Activated CD8-positive, alpha-beta memory T cell treated with anti-CD3 and anti-CD28 coated beads, Interleukin-2, amount 50 U/mL, for 4 hours (primary cell): Measurements from ENCODE around the gene MSMO1.
"Not testable (repeated sequence)": the region's sequence is repeated elsewhere in the genome, so short reads cannot be mapped to it uniquely, and the experiment has no call there.

Experiments used
- DNase-seq: peaks from one replicate; pipeline ENCODE4 v3.0.0-alpha.2; 2020

The MSMO1 gene

DNA sequence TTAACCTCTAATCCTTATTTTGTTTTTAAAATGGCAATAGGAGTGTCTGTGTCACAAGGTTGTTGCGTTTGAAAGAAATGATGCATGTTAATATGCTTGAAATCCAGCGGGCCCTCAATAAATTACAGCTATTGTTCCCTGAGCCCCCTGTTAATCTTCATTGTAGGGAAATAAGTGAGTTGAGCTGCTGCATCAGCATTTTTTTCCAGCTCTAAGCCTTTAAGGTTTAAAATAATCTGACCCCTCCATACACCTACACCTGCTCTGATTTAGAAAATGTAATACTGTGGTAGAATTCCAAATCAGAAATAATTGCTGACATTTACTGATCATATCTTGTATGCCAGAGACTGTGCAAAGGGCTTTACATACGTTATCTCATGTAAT lies 2.6 kb upstream of the MSMO1 start:
- DNase-seq, result no peak

DNA sequence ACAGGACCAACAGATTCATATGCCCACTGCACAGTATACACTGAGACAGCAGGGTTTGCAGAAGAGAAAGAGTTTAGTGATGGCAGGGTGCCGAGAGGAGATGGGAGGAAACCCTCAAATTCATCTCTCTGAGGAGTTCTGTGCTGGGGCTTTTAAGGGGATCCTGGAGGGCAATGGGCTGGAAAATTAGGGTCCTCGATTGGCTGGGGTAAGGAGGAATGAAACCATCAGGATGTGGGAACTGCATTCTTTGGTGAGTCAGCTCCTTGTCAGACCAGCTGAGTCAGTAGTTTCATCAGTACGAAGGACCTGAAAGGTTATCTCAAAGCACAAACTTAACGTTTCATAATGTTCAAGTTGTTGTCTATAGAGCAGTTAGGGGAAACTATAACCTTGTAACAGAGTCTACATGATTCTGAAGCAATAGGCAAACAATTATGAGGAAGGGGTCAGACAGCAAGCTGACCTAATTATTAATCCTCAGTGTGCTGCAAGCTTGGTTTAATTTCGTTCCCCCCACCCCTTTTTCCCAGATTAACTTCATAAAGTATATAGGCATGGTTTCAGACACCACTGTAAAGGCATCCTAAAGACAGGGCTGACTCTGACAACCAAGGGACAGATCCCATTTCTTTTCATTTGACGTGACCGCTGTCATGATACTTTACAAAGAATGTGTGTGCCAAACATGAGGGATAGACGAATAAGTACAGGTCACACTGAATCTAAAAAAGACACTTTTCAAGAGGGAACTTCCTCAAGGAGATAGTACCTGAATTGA lies 1.5 kb upstream of the MSMO1 start:
- DNase-seq, result no peak

DNA sequence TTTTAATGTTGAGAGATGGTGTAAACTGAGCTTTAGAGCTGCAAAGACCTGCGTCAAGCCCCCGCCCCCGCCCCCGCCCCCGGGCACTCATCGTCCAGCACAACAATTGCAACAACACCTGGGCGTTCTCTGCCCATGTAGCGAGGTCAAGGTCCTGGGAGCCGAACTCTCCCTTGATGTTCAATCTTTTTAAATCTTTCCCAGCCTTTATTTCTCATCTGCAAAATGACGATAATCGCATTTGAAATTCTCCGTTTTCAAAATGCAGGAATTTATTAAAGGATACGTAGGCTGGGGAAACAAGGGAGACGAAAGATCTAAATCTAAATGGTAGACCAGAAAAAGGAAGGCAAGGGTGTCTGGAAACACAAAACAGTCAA lies 648 bp upstream of the MSMO1 start:
- DNase-seq, result no peak

DNA sequence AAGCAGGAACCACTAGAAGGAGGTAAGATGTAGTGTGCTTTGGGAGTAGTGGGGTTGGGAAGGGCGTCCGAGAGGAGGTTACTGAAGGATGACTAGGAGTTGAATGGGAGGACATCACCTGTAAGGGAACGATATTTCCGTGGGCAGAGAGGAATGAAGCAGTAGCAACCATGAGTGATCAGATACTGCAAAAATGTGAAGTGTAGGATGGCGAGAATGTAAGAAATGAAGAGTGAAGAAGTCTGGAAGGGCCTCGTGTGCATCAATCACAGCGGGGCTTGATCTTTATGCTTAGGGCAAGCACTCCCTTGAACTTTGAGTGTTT lies 594 bp downstream of the MSMO1 start:
- no peak for DNase-seq

DNA sequence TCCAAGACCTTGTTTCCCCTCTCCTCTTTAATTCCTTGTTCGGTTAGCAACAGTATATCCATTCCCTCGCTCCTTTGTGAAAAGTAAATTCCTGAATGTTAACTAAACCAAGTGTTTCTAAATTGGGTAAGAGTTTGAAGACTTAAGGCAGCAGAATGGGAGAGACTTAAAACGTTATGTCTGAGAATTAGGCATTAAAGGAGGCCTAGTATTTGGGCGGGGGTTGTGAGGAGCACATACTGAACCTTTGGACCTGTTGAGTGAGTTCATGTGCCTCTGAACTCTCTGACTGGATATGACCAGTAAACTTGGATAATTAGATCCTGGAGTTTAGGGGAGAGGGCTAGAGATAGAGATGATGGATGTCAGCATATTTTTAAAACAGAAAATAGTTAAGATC lies 1.2 kb downstream of the MSMO1 start:
- DNase-seq, result no peak

DNA sequence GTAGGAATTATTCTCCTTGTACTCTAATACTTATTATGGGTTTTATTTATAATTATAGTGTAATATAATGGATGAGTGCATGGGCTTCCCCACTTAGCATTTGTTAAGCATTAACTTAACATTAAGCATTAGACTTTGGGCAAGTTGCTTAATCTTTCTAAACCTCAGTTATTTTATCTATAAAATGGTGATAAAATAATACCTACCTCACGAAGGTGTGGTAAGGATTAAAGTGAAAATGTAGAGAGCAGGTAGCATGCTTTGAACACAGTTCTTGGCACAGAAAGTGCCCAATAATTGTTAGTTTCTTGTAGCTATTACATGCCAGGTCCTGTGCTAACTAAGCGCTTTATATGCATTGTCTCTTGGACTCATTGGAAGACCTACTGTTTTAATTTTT lies 2.6 kb downstream of the MSMO1 start:
- no peak for DNase-seq

DNA sequence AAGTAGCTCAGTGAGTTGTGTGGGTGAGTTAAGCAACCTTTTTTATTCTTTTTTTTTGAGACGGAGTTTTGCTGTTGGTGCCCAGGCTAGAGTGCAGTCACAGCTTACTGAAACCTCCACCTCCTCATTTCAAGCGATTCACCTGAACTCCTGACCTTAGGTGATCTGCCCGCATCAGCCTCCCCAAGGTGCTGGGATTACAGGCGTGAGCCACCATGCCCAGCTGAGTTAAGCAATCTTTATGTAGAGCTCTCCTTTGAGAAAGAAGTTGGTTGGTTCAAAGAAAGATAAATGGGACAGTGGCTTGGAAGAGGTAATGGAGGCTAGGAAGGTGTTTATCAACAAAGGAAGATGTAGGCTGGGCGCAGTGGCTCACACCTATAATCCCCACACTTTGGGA lies 3.2 kb downstream of the MSMO1 start:
- DNase-seq, result no peak

DNA sequence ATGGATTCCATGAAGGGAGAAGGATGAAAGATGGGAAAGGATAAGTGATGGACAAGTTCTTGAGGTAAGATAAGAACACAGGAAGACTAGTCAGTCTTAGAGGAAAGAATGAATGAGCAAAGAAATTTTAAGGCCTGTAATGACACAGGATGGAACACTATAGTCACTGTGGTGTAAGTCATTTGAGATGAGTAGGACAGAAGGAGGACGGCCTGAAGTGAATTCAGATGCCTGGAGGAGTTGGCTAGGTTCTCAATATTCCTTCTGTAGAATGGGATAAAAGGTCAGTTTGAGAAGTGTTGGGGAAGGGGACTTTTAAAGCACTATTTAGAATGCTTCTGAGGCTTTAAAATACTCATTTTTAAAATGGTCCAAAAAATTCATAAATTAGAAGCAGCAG lies 3.9 kb downstream of the MSMO1 start:
- DNase-seq, result no peak

DNA sequence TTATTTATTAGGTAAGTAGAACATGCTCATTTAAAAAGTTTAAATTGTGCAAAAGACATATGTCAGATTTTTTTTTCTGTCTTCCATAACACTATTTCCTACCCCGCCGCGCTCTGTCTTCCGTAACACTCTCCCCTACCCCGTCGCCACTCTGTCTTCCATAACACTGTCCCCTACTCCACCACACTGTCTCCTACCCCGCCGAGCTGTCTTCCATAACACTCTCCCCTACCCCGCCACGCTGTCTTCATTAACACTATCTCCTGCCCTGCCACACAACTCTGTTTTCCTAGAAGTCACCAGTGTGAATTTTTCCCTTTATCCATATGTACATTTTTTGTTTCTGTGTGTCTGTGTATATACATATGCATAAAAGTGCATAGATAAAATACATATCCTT lies 4.4 kb downstream of the MSMO1 start:
- no peak for DNase-seq

DNA sequence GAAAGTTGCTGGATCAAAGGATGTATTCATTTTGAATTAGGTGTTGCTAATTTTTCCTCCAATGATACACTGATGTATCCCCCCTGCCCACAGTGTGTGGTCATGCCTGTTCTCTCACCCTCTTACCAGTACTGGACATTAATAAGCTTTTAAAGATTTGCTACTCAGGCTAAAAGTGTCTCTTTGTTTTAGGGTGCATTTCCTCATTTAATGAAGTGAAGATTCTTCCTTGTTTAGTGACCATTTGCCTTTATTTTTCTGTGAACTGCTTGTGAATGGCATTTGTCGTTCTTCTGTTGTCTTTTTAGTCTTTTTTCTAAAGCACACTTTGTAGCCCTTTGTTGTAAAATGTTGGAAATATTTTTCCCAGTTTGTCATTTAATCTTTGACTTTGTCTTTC lies 5.0 kb downstream of the MSMO1 start:
- no peak for DNase-seq

DNA sequence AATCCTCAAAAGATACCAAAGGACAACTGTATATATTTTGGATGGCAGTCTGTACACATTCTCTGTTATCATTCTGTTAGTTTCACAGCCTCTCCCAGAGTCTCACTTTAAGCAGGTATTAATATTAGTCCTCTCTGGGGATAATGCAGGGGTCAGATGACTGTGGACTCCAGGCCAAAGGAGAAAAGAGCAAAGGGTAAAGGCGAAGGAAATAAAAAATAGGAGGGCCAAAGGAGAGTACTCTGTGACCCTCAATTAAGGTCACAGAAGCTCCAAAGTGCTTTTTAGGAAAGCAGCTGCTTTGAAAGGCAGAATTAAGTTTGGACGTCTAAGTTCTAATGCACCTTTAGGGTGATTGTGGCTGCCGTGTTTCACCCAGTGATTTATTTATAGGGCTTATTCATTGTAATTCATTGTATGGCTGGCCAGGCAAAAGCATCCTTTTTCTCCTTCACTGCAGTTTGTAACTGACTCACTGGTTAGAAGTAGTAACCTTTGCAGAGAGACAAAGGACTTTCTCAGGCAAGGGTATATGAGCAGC lies 7.8 kb downstream of the MSMO1 start:
- no peak for DNase-seq

DNA sequence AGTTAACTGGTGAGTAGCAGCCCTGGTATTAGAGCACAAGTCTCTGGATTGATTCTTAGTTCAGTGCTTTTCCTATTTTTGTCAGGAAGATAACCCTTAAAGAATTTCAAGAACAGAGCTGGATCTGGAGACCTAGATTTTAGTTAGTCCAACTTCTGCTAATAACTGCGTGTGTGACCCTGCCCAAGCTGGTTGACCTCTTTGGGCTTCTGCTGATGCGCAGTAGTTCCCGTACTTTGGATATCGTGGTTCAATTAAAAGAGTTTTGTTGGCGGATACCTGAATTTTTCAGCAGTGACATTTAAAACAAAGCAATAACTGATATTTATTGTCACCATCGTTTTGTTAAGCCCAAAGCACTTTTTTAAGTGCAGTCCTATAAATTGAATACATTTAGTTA lies 9.3 kb downstream of the MSMO1 start:
- DNase-seq, result no peak

DNA sequence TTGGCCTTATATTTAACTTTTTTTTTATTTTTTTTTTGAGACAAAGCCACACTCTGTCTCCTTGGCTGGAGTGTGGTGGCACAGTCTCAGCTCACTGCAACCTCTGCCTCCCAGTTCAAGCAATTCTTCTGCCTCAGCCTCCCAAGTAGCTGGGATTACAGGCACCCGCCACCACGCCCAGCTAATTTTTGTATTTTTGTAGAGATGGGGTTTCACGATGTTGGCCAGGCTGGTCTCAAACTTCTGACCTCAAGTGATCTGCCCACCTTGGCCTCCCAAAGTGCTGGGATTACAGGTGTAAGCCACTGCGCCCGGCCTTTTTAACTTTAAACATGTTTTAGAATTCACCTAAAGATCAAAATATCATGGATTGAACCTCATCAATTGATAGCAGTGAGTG lies 14.9 kb downstream of the MSMO1 start:
- not testable (repeated sequence) for DNase-seq

DNA sequence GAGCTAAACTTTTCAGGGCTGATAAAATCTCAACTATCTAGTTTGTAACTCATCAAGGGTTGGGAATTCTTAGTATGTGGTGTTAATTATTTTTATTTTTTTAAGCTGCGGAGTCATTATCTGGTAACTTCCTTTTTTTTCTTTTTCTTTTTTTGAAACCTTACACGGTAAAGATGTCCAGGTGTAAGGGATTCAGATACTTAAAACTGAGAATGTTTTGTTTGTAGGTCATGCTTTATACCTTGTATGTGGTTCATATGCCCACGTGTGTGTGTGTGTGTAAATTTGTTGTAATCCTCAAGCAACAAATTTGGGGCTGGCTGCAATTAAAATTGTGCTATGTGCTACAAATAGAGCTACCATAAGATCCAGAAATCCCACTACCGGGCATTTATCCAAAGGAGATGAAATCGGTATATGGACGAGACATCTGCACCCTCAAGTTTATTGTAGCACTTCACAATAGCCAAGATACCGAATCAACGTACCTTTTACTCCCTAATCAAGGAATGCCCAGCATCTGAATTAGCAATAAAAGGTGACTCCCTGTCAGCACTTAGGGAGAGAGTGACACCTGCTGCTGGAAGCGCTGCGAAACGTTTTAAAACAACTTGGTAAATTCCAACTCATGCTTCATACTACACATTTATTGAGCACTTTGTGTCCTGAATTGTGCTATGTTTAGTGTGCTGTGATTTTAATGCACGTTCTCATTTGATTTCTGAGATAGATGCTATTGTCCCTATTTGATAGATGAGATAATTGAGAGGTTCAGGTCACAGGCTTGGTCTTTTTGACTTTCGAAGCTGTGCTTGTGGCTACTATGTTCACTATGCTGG lies 16.1 kb downstream of the MSMO1 start:
- DNase-seq, result no peak

DNA sequence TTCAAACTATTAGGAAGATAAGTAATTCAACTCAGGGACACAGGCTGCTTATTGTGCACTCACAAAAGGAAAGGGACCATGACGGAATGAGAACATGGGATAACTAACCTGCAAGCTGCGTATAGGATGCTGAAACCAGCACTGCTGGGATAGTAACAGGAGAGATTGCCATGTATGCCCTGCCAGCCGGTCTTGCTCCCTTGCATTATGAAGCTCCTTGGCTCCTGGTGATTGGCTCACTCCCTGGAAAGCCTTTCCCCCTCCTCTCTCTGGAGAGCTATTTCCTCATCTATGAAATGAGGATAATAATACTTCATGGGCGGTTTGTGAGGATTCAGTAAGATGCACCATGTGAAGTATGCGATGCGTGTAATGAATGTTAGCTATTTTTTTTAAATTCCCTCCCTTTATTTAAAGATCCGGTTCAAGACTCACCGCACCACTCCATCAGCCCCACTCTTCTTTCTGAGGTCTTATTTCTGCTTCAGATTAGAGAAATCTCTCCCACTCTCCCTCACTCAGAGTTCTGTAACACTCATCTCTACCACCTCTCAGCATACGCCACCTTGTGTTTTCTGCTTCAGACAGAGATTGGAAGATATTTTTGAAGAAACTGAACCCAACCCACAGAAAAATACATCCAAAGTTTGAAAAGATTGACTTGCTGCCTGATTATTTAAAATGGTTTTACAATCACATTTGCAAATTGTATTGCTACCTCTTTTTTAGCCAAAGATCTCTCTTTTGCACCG lies 18.4 kb downstream of the MSMO1 start:
- DNase-seq, result no peak

DNA sequence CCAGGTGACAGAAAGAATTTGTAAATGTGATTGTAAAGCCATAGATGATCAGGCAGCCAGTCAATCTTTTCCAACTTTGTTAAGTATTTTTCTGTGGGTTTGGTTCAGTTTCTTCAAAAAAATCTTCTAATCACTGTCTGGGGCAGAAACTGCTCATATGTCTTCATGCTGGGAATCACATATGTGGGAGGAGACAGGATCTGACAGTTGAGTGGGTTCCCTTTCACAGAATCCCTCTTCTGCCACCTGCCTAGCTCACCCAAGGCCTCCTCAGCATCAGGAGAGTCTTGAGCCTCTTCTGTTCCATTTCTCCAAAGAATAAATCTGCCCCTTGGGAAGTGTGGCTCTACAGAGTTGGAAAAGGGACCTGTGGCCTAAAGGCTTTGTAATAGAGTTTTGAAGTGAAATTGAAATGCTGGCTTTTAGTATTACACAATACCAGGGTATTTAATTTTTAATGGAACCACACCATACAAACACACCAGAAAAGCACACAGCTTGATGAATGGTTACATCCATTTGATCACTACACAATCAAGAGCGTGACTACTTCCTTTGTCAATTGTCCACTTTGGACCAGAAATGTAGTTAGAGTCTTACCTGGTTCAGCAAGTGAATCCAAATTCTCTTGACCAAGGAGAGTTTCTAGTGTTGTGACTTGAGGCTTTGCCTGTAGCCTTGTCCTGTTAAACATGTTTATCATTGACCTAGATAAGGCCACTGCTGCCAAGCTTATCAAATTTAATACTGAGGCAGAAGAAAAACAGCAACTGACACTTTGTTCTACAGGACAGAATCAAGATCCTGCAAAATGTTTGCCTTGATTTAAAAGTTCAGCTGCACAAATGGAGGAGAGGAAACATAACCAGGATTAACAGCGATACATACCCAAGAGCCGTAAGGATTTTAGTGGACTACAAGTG lies 20.4 kb downstream of the MSMO1 start:
- DNase-seq, result no peak

DNA sequence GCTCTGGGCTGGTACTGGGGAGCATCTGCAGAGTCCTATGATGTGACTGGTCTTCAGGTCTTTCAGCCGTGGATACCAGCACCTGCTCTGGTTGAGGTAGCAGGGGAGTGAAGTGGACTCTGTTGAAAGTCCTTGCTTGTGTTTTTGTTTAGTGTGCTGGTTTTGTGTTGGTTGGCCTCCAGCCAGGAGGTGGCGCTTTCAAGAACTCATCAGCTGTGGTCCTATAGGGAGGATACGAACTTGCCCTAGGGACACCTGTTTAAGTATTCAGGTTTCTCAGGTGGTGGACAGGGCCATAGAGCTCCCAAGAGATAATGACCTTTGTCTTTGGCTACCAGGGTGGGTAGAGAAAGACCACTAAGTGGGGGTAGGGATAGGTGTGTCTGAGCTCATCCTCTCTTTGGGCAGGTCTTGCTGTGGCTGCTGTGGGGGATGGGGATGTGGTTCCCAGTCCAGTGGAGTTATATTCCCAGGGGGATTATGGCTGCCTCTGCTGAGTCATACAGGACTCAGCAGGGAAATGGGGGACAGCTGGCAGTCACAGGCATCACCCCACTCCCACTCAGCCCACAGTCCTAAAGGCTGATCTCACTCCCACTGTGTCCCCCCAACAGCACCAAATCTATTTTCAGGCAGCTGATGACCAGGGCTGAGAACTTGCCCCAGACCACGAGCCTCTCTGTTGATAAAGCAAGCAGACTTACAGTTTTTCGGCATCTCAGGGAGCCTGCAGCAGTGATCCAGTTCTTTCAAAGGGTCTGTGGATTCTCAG lies 24.1 kb downstream of the MSMO1 start:
- DNase-seq, result no peak

DNA sequence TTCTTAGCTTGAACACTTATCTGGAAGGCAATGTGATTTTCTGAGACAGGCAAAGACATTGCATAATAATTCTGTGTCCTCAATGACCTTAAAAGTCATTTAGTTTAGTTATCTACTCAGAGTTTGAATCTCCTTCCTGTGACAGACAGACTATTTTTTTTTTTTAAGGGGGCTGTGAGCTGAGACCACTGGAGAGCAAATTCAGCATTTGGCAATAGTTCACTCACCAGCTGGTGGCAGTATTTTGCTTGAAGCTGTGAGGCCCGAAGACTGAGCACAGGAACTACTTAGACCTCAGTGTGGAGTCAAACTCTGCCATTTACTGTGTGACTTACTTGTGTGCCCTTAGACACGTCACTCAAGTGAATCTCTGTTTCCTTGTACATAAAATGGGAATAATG lies 28.4 kb downstream of the MSMO1 start:
- DNase-seq, result no peak

DNA sequence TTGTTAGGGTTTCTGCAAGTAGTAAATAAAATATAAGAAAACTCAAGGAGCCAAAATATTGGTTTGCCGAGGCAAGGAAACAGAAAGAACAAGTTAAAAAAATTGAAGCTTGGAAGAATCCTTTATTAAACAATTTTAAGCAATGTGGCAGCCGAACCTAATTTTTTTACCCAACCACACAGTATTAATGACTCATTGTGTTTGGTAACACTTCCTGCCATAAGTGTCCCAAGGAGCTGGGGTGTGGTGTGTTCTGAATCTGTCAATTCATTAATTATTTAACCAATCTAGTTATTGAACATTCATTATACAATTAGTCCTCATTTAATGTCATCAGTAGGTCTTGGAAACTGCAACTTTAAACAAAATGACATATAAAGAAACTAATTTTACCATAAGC lies 32.0 kb downstream of the MSMO1 start:
- DNase-seq, result no peak

DNA sequence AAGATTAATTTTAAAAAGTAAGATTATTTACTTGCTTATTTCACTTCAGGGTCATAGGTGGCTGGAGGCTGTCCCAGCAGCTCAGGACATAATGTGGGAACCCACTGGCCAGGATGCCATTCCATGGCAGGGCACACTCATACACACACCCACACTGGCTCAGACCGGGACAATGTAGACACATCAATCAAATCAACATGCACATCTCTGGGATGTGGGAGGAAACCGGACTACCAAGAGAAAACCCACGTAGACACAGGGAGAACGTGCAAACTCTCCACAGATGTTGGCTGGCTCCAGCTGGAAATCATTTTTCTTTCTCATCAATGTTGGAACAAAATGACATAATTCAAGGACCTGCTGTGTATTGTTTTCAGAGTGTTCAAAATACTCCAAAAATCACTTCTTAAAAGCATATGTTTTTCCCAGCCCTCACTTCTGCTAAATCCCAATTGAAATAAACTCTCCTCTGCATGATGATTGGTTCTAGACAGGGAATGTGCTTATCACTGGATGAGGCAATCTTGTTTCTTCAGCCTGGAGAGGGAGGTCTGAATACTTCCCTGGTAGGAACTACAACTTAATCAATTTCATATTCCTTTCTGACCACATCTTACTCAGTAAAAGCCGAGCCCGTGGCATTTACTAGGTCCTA lies 32.7 kb downstream of the MSMO1 start:
- DNase-seq, result no peak

DNA sequence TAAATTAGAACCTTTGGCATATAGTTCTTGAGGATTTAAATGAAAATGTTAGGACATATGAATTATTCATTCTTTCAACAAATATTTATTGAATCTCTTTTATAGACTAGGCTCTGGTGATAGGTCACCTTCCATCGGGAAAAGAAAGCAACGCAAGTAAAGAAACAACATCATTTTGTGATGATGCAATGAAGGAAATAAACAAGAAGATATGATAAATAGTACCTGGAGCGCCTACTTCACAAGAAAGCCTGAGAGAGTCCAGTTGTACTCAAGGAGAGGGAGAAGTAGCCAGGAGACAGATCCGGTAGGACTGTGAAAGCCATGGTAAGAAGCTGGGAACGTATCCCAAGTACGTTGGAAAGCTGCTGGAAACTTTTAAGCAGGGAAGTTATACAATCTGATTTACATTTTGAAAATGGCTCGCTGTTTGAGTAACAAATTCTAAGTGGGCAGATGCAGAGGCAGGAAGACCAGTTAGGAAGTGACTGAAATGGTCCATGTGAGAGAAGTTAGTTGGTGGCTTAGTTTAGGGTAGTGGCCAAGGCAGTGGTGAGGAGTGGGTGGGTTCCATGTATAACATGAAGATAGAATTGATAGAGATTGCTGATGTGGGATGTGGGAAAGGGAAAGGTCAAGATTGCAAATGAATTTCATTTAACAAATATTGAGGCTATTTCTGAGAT lies 33.7 kb downstream of the MSMO1 start:
- DNase-seq, result no peak
